ENCODE results near the gene CMIP. TPM values are rescaled to one million over a fixed set of nuclear protein-coding genes. Genes with fewer than 3 reads are reported as not detected.

The CMIP gene
- total RNA-seq, 1 donor from 2014 or later, result 45.8 TPM

GRCh38 chr16:81661082-81661481, 216.5 kb downstream of the CMIP start:
- intact Hi-C loops (cut with micrococcal nuclease), result no loop called here
- no peak overlapping the region for H3K4me3 Mint-ChIP-seq
- H3K27ac Mint-ChIP-seq, result no peak overlapping the region
- DNase-seq (ENCODE audit: low spot score), result no peak
- peaks cover 22% of the 10 kb centered on the region for H3K36me3 Mint-ChIP-seq (ENCODE audit: low read depth)
- H3K27me3 Mint-ChIP-seq (ENCODE audit: insufficient read depth), result no peaks in the 10 kb centered on the region
- no peaks in the 10 kb centered on the region for H3K4me1 Mint-ChIP-seq (ENCODE audit: low read depth)
- no peaks in the 10 kb centered on the region for H3K9me3 Mint-ChIP-seq

GRCh38 chr16:81664153-81664552, 219.5 kb downstream of the CMIP start:
- H3K36me3 Mint-ChIP-seq (ENCODE audit: low read depth), result peaks cover 23% of the 10 kb centered on the region

GRCh38 chr16:81665588-81665987, 221.0 kb downstream of the CMIP start:
- Mint-ChIP-seq H3K4me1 (ENCODE audit: low read depth) (peaks cover 4% of the 10 kb centered on the region), H3K4me3 (no peak overlapping the region), H3K36me3 (ENCODE audit: low read depth) (peaks cover 32% of the 10 kb centered on the region), H3K27ac (no peak overlapping the region), H3K9me3 (no peaks in the 10 kb centered on the region), H3K27me3 (ENCODE audit: insufficient read depth) (no peaks in the 10 kb centered on the region)
- DNase-seq (ENCODE audit: low spot score), result no peak
- intact Hi-C loops (cut with micrococcal nuclease), result no loop called here

More at GRCh38 chr16:81664153-81664552, 219.5 kb downstream of the CMIP start:
- Mint-ChIP-seq H3K27me3 (ENCODE audit: insufficient read depth) (no peaks in the 10 kb centered on the region), H3K4me1 (ENCODE audit: low read depth) (no peaks in the 10 kb centered on the region), H3K4me3 (no peak overlapping the region), H3K27ac (peak overlapping the region; percentile 31), H3K9me3 (no peaks in the 10 kb centered on the region)
- DNase-seq (ENCODE audit: low spot score), result no peak
- intact Hi-C loops (cut with micrococcal nuclease), result no loop called here

GRCh38 chr16:81666113-81666512, 221.5 kb downstream of the CMIP start:
- peaks cover 4% of the 10 kb centered on the region for H3K4me1 Mint-ChIP-seq (ENCODE audit: low read depth)
- intact Hi-C loops (cut with micrococcal nuclease), result no loop called here
- DNase-seq (ENCODE audit: low spot score), result no peak
- H3K27ac Mint-ChIP-seq, result no peak overlapping the region
- peaks cover 36% of the 10 kb centered on the region for H3K36me3 Mint-ChIP-seq (ENCODE audit: low read depth)
- H3K4me3 Mint-ChIP-seq, result no peak overlapping the region
- no peaks in the 10 kb centered on the region for H3K9me3 Mint-ChIP-seq
- H3K27me3 Mint-ChIP-seq (ENCODE audit: insufficient read depth), result no peaks in the 10 kb centered on the region

GRCh38 chr16:81668243-81669097, 223.9 kb downstream of the CMIP start:
- intact Hi-C loops (cut with micrococcal nuclease), result no loop called here
- peak overlapping the region; percentile 76 for H3K27ac Mint-ChIP-seq
- peaks cover 33% of the 10 kb centered on the region for H3K36me3 Mint-ChIP-seq (ENCODE audit: low read depth)
- H3K4me3 Mint-ChIP-seq, result no peak overlapping the region
- peaks cover 4% of the 10 kb centered on the region for H3K4me1 Mint-ChIP-seq (ENCODE audit: low read depth)
- H3K27me3 Mint-ChIP-seq (ENCODE audit: insufficient read depth), result no peaks in the 10 kb centered on the region
- H3K9me3 Mint-ChIP-seq, result no peaks in the 10 kb centered on the region
- DNase-seq (ENCODE audit: low spot score), result no peak

GRCh38 chr16:81669473-81670350, 225.1 kb downstream of the CMIP start:
- peaks cover 4% of the 10 kb centered on the region for H3K4me1 Mint-ChIP-seq (ENCODE audit: low read depth)
- no peaks in the 10 kb centered on the region for H3K9me3 Mint-ChIP-seq
- no peaks in the 10 kb centered on the region for H3K27me3 Mint-ChIP-seq (ENCODE audit: insufficient read depth)
- no peak overlapping the region for H3K4me3 Mint-ChIP-seq
- intact Hi-C loops (cut with micrococcal nuclease), result no loop called here
- no peak for DNase-seq (ENCODE audit: low spot score)
- H3K27ac Mint-ChIP-seq, result peak overlapping the region; percentile 80
- peaks cover 31% of the 10 kb centered on the region for H3K36me3 Mint-ChIP-seq (ENCODE audit: low read depth)

GRCh38 chr16:81671738-81672597, 227.4 kb downstream of the CMIP start:
- Mint-ChIP-seq H3K9me3 (no peaks in the 10 kb centered on the region), H3K27me3 (ENCODE audit: insufficient read depth) (no peaks in the 10 kb centered on the region), H3K27ac (no peak overlapping the region), H3K4me1 (ENCODE audit: low read depth) (peaks cover 4% of the 10 kb centered on the region), H3K4me3 (no peak overlapping the region), H3K36me3 (ENCODE audit: low read depth) (peaks cover 26% of the 10 kb centered on the region)
- intact Hi-C loops (cut with micrococcal nuclease), result no loop called here
- DNase-seq (ENCODE audit: low spot score), result no peak

GRCh38 chr16:81673432-81673831, 228.8 kb downstream of the CMIP start:
- intact Hi-C loops (cut with micrococcal nuclease), result no loop called here
- Mint-ChIP-seq H3K36me3 (ENCODE audit: low read depth) (peaks cover 25% of the 10 kb centered on the region), H3K27ac (no peak overlapping the region), H3K27me3 (ENCODE audit: insufficient read depth) (no peaks in the 10 kb centered on the region), H3K4me3 (no peak overlapping the region), H3K4me1 (ENCODE audit: low read depth) (peaks cover 4% of the 10 kb centered on the region), H3K9me3 (no peaks in the 10 kb centered on the region)
- no peak for DNase-seq (ENCODE audit: low spot score)

GRCh38 chr16:81675662-81676061, 231.1 kb downstream of the CMIP start:
- no peak overlapping the region for H3K27ac Mint-ChIP-seq

GRCh38 chr16:81676066-81676882, 231.7 kb downstream of the CMIP start:
- Mint-ChIP-seq H3K36me3 (ENCODE audit: low read depth) (peaks cover 17% of the 10 kb centered on the region), H3K4me1 (ENCODE audit: low read depth) (no peaks in the 10 kb centered on the region), H3K4me3 (no peak overlapping the region), H3K27ac (no peak overlapping the region), H3K27me3 (ENCODE audit: insufficient read depth) (no peaks in the 10 kb centered on the region), H3K9me3 (no peaks in the 10 kb centered on the region)
- intact Hi-C loops (cut with micrococcal nuclease), result no loop called here
- DNase-seq (ENCODE audit: low spot score), result no peak

More at GRCh38 chr16:81675662-81676061, 231.1 kb downstream of the CMIP start:
- H3K4me1 Mint-ChIP-seq (ENCODE audit: low read depth), result no peaks in the 10 kb centered on the region
- intact Hi-C loops (cut with micrococcal nuclease), result no loop called here
- no peak overlapping the region for H3K4me3 Mint-ChIP-seq
- no peaks in the 10 kb centered on the region for H3K9me3 Mint-ChIP-seq
- DNase-seq (ENCODE audit: low spot score), result no peak
- H3K36me3 Mint-ChIP-seq (ENCODE audit: low read depth), result peaks cover 19% of the 10 kb centered on the region
- H3K27me3 Mint-ChIP-seq (ENCODE audit: insufficient read depth), result no peaks in the 10 kb centered on the region

- no peak for DNase-seq (ENCODE audit: low spot score)
- Mint-ChIP-seq H3K4me1 (ENCODE audit: low read depth) (no peaks in the 10 kb centered on the region), H3K27me3 (ENCODE audit: insufficient read depth) (no peaks in the 10 kb centered on the region), H3K36me3 (ENCODE audit: low read depth) (peaks cover 19% of the 10 kb centered on the region), H3K4me3 (no peak overlapping the region), H3K9me3 (no peaks in the 10 kb centered on the region), H3K27ac (no peak overlapping the region)
- intact Hi-C loops (cut with micrococcal nuclease), result no loop called here
Measured at GRCh38 chr16:81676883-81677737, 232.5 kb downstream of the CMIP start.
